ENCODE data around the gene LHFPL2.

LHFPL2 gene

GRCh38 chr5:78611126-78611605 lies 37.4 kb downstream of the LHFPL2 start:
- H3K27me3 Mint-ChIP-seq, result no peaks in the 10 kb centered on the region
- H3K36me3 Mint-ChIP-seq, result peaks cover 10% of the 10 kb centered on the region
- no peak overlapping the region for H3K27ac Mint-ChIP-seq
- H3K4me1 Mint-ChIP-seq, result peaks cover 4% of the 10 kb centered on the region
- H3K9me3 Mint-ChIP-seq, result no peaks in the 10 kb centered on the region
- DNase-seq (ENCODE audit: low spot score in 2 of 2) (no peak), ATAC-seq (ENCODE audit: low read depth) (no peak)
- H3K4me3 Mint-ChIP-seq, result no peak overlapping the region

GRCh38 chr5:78610636-78611035 lies 37.9 kb downstream of the LHFPL2 start:
- H3K9me3 Mint-ChIP-seq, result no peaks in the 10 kb centered on the region
- H3K4me3 Mint-ChIP-seq, result no peak overlapping the region
- H3K36me3 Mint-ChIP-seq, result peaks cover 6% of the 10 kb centered on the region

GRCh38 chr5:78610163-78610583 lies 38.4 kb downstream of the LHFPL2 start:
- Mint-ChIP-seq H3K4me3 (no peak overlapping the region), H3K4me1 (no peaks in the 10 kb centered on the region), H3K9me3 (no peaks in the 10 kb centered on the region), H3K27ac (no peak overlapping the region), H3K36me3 (peaks cover 5% of the 10 kb centered on the region), H3K27me3 (no peaks in the 10 kb centered on the region)
- ATAC-seq (ENCODE audit: low read depth), result no peak
- DNase-seq (ENCODE audit: low spot score in 2 of 2), result no peak

More at GRCh38 chr5:78610636-78611035, 37.9 kb downstream of the LHFPL2 start:
- no peaks in the 10 kb centered on the region for H3K27me3 Mint-ChIP-seq
- H3K27ac Mint-ChIP-seq, result no peak overlapping the region
- ATAC-seq (ENCODE audit: low read depth) (no peak), DNase-seq (ENCODE audit: low spot score in 2 of 2) (no peak)
- H3K4me1 Mint-ChIP-seq, result peaks cover under 1% of the 10 kb centered on the region

- ATAC-seq (ENCODE audit: low read depth), result no peak
- DNase-seq (ENCODE audit: low spot score in 2 of 2), result no peak
- Mint-ChIP-seq H3K4me1 (peaks cover 2% of the 10 kb centered on the region), H3K27me3 (no peaks in the 10 kb centered on the region), H3K27ac (no peak overlapping the region), H3K9me3 (no peaks in the 10 kb centered on the region), H3K36me3 (peaks cover 7% of the 10 kb centered on the region), H3K4me3 (no peak overlapping the region)
Measured at GRCh38 chr5:78607864-78608263, 40.7 kb downstream of the LHFPL2 start.

- Mint-ChIP-seq H3K36me3 (peaks cover 7% of the 10 kb centered on the region), H3K4me3 (no peak overlapping the region), H3K27ac (no peak overlapping the region), H3K4me1 (peaks cover 2% of the 10 kb centered on the region), H3K27me3 (no peaks in the 10 kb centered on the region), H3K9me3 (no peaks in the 10 kb centered on the region)
- ATAC-seq (ENCODE audit: low read depth) (no peak), DNase-seq (ENCODE audit: low spot score in 2 of 2) (no peak)
Measured at GRCh38 chr5:78606241-78606640, 42.3 kb downstream of the LHFPL2 start.

GRCh38 chr5:78605611-78606010 lies 43.0 kb downstream of the LHFPL2 start:
- ATAC-seq (ENCODE audit: low read depth) (no peak), DNase-seq (ENCODE audit: low spot score in 2 of 2) (no peak)
- Mint-ChIP-seq H3K27ac (no peak overlapping the region), H3K27me3 (no peaks in the 10 kb centered on the region), H3K4me1 (peaks cover 2% of the 10 kb centered on the region), H3K9me3 (no peaks in the 10 kb centered on the region), H3K4me3 (no peak overlapping the region), H3K36me3 (peaks cover 9% of the 10 kb centered on the region)

- Mint-ChIP-seq H3K4me3 (no peak overlapping the region), H3K27ac (no peak overlapping the region), H3K36me3 (peaks cover 9% of the 10 kb centered on the region), H3K27me3 (no peaks in the 10 kb centered on the region), H3K9me3 (no peaks in the 10 kb centered on the region), H3K4me1 (peaks cover 2% of the 10 kb centered on the region)
- no peak for DNase-seq (ENCODE audit: low spot score in 2 of 2)
- ATAC-seq (ENCODE audit: low read depth), result no peak
Measured at GRCh38 chr5:78604689-78605285, 43.8 kb downstream of the LHFPL2 start.

GRCh38 chr5:78603636-78604175 lies 44.9 kb downstream of the LHFPL2 start:
- Mint-ChIP-seq H3K27me3 (no peaks in the 10 kb centered on the region), H3K27ac (no peak overlapping the region), H3K4me1 (peaks cover 2% of the 10 kb centered on the region), H3K36me3 (peaks cover 9% of the 10 kb centered on the region), H3K4me3 (no peak overlapping the region), H3K9me3 (no peaks in the 10 kb centered on the region)
- DNase-seq (ENCODE audit: low spot score in 2 of 2) (no peak), ATAC-seq (ENCODE audit: low read depth) (no peak)

GRCh38 chr5:78602400-78602799 lies 46.2 kb downstream of the LHFPL2 start:
- H3K9me3 Mint-ChIP-seq, result no peaks in the 10 kb centered on the region
- ATAC-seq (ENCODE audit: low read depth) (no peak), DNase-seq (ENCODE audit: low spot score in 2 of 2) (no peak)
- H3K36me3 Mint-ChIP-seq, result peaks cover 8% of the 10 kb centered on the region
- H3K27me3 Mint-ChIP-seq, result no peaks in the 10 kb centered on the region
- no peak overlapping the region for H3K27ac Mint-ChIP-seq
- H3K4me3 Mint-ChIP-seq, result no peak overlapping the region
- peaks cover 2% of the 10 kb centered on the region for H3K4me1 Mint-ChIP-seq

- no peak for DNase-seq (ENCODE audit: low spot score in 2 of 2)
- Mint-ChIP-seq H3K36me3 (peaks cover 9% of the 10 kb centered on the region), H3K4me1 (peaks cover 2% of the 10 kb centered on the region)
Measured at GRCh38 chr5:78601559-78602314, 46.8 kb downstream of the LHFPL2 start.

GRCh38 chr5:78600687-78601414 lies 47.7 kb downstream of the LHFPL2 start:
- Mint-ChIP-seq H3K36me3 (peaks cover 9% of the 10 kb centered on the region), H3K4me1 (peaks cover 2% of the 10 kb centered on the region), H3K27me3 (no peaks in the 10 kb centered on the region), H3K27ac (no peak overlapping the region), H3K9me3 (no peaks in the 10 kb centered on the region), H3K4me3 (no peak overlapping the region)
- ATAC-seq (ENCODE audit: low read depth) (no peak), DNase-seq (ENCODE audit: low spot score in 2 of 2) (no peak)

More at GRCh38 chr5:78601559-78602314, 46.8 kb downstream of the LHFPL2 start:
- H3K4me3 Mint-ChIP-seq, result no peak overlapping the region
- no peaks in the 10 kb centered on the region for H3K27me3 Mint-ChIP-seq
- no peaks in the 10 kb centered on the region for H3K9me3 Mint-ChIP-seq
- no peak overlapping the region for H3K27ac Mint-ChIP-seq
- ATAC-seq (ENCODE audit: low read depth), result no peak

- H3K36me3 Mint-ChIP-seq, result peaks cover 9% of the 10 kb centered on the region
- no peak overlapping the region for H3K4me3 Mint-ChIP-seq
- no peaks in the 10 kb centered on the region for H3K27me3 Mint-ChIP-seq
- DNase-seq (ENCODE audit: low spot score in 2 of 2) (no peak), ATAC-seq (ENCODE audit: low read depth) (no peak)
- no peak overlapping the region for H3K27ac Mint-ChIP-seq
- H3K4me1 Mint-ChIP-seq, result no peaks in the 10 kb centered on the region
- H3K9me3 Mint-ChIP-seq, result no peaks in the 10 kb centered on the region
Measured at GRCh38 chr5:78598973-78599372, 49.6 kb downstream of the LHFPL2 start.

GRCh38 chr5:78597974-78598371 lies 50.6 kb downstream of the LHFPL2 start:
- no peak overlapping the region for H3K27ac Mint-ChIP-seq
- no peak for DNase-seq (ENCODE audit: low spot score in 2 of 2)

More at GRCh38 chr5:78597974-78598371, 50.6 kb downstream of the LHFPL2 start:
- Mint-ChIP-seq H3K9me3 (no peaks in the 10 kb centered on the region), H3K36me3 (peaks cover 9% of the 10 kb centered on the region), H3K4me1 (peaks cover 5% of the 10 kb centered on the region), H3K4me3 (no peak overlapping the region), H3K27me3 (no peaks in the 10 kb centered on the region)
- ATAC-seq (ENCODE audit: low read depth), result no peak

Data from memory B cell (primary cell).